Measurements from ENCODE around the gene SSR3.

SSR3 gene

GRCh38 chr3:156583469-156583868 is 28.6 kb upstream of the SSR3 start:
- TF ChIP-seq CTCF (IDR thresholded peaks at IDR 0.05; ENCODE audit: extremely low read depth, missing control alignments): no peak
- no peak for DNase-seq (ENCODE audit: low spot score)

GRCh38 chr3:156582532-156583183 is 27.7 kb upstream of the SSR3 start:
- TF ChIP-seq CTCF (IDR thresholded peaks at IDR 0.05; ENCODE audit: extremely low read depth, missing control alignments): no peak
- DNase-seq (ENCODE audit: low spot score): no peak

- no peak for TF ChIP-seq CTCF (IDR thresholded peaks at IDR 0.05; ENCODE audit: extremely low read depth, missing control alignments)
- DNase-seq (ENCODE audit: low spot score): no peak
These were observed 27.0 kb upstream of the SSR3 start for GRCh38 chr3:156581954-156582353.

GRCh38 chr3:156581033-156581432 is 26.1 kb upstream of the SSR3 start:
- DNase-seq (ENCODE audit: low spot score): no peak
- TF ChIP-seq CTCF (IDR thresholded peaks at IDR 0.05; ENCODE audit: extremely low read depth, missing control alignments): no peak

GRCh38 chr3:156579427-156579851 is 24.5 kb upstream of the SSR3 start:
- no peak for TF ChIP-seq CTCF (IDR thresholded peaks at IDR 0.05; ENCODE audit: extremely low read depth, missing control alignments)
- no peak for DNase-seq (ENCODE audit: low spot score)

- no peak for DNase-seq (ENCODE audit: low spot score)
- TF ChIP-seq CTCF (IDR thresholded peaks at IDR 0.05; ENCODE audit: extremely low read depth, missing control alignments): no peak
These were observed 22.8 kb upstream of the SSR3 start for GRCh38 chr3:156577736-156578135.

GRCh38 chr3:156576651-156577348 is 21.9 kb upstream of the SSR3 start:
- TF ChIP-seq CTCF (IDR thresholded peaks at IDR 0.05; ENCODE audit: extremely low read depth, missing control alignments): no peak
- no peak for DNase-seq (ENCODE audit: low spot score)

All from GM20000 (cell line).